Activated CD4-positive, alpha-beta T cell treated with anti-CD3 and anti-CD28 coated beads, Interleukin-10, Interleukin-2, amounts not matched to agents 100 ng/mL and 50 ng/mL, durations not matched to agents 16 hours and 8 hours (primary cell): Measurements from ENCODE around the gene DNMT3B.
A peak's percentile ranks its signal among the peaks of the same experiment; 100 is the strongest.
"Not testable (repeated sequence)": the region's sequence is repeated elsewhere in the genome, so short reads cannot be mapped to it uniquely, and the experiment has no call there.

Experiments used
- DNase-seq: peaks from one replicate; pipeline ENCODE4 v3.0.0-alpha.2; 2020

The DNMT3B gene

GRCh38 chr20:32792316-32792715 is 30.1 kb downstream of the DNMT3B start:
- DNase-seq = peak; percentile 22

GRCh38 chr20:32792731-32793458 is 30.7 kb downstream of the DNMT3B start:
- no peak for DNase-seq

GRCh38 chr20:32796383-32796948 is 34.3 kb downstream of the DNMT3B start:
- DNase-seq = no peak

GRCh38 chr20:32796981-32797451 is 34.8 kb downstream of the DNMT3B start:
- DNase-seq = no peak

GRCh38 chr20:32797571-32797970 is 35.4 kb downstream of the DNMT3B start:
- DNase-seq = not testable (repeated sequence)

- DNase-seq = no peak
Measured at GRCh38 chr20:32798046-32798981, 36.1 kb downstream of the DNMT3B start.

GRCh38 chr20:32803092-32803491 is 40.9 kb downstream of the DNMT3B start:
- no peak for DNase-seq

- no peak for DNase-seq
Measured at GRCh38 chr20:32804022-32804715, 42.0 kb downstream of the DNMT3B start.

GRCh38 chr20:32804817-32805216 is 42.6 kb downstream of the DNMT3B start:
- DNase-seq = no peak

- DNase-seq = no peak
Measured at GRCh38 chr20:32805721-32806120, 43.5 kb downstream of the DNMT3B start.

- no peak for DNase-seq
Measured at GRCh38 chr20:32806356-32806755, 44.2 kb downstream of the DNMT3B start.

- no peak for DNase-seq
Measured at GRCh38 chr20:32807706-32808105, 45.5 kb downstream of the DNMT3B start.

GRCh38 chr20:32808438-32808837 is 46.3 kb downstream of the DNMT3B start:
- DNase-seq = no peak

- DNase-seq = no peak
Measured at GRCh38 chr20:32809907-32810306, 47.7 kb downstream of the DNMT3B start.

GRCh38 chr20:32810941-32811340 is 48.8 kb downstream of the DNMT3B start:
- DNase-seq = no peak

- no peak for DNase-seq
Measured at GRCh38 chr20:32811886-32812285, 49.7 kb downstream of the DNMT3B start.

- peak; percentile 84 for DNase-seq
Measured at GRCh38 chr20:32819992-32820697, 58.0 kb downstream of the DNMT3B start.

- DNase-seq = no peak
Measured at GRCh38 chr20:32820698-32821377, 58.7 kb downstream of the DNMT3B start.

GRCh38 chr20:32822225-32822624 is 60.0 kb downstream of the DNMT3B start:
- no peak for DNase-seq

- DNase-seq = peak; percentile 42
Measured at GRCh38 chr20:32823078-32823477, 60.9 kb downstream of the DNMT3B start.

- no peak for DNase-seq
Measured at GRCh38 chr20:32823737-32824588, 61.8 kb downstream of the DNMT3B start.
